Measurements from ENCODE around the gene TEAD4.

The TEAD4 gene

DNA sequence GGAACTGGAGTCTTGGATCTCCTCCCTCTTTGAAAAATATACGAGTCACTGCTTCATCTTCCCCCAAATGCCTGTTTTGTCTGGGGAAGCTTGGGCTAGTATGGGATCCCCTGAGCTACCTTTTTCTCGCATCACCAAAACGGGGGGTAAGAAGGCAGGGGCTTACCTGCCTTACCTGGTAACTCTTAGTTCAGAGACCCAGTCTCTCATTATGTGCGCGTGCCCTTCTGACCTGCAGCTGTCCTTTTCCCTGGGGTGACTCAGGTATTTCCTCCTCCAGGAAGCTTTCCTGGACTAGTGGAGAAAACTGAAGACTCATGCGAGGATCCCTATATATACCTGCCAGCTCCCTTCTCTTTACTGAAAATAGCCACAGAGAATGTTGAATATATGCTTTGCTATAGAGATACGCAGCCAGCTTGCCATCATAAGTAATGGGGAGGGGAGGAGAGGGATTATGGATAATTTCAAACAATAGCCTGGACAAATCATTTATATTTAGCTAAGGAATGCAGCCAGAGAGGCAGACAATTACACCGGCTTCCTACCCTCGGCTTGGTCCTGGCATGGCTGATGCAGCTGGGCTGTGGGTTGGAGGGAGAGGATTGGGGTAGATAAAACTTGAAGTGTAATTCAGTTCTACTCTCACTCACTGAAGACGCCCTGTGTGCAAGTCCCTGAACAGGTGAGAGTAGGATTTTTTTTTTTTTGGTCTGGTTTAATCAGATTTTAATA is 119.1 kb downstream of the TEAD4 start:
- FAIRE-seq (no peak), DNase-seq (ENCODE audit: low spot score) (no peak)

DNA sequence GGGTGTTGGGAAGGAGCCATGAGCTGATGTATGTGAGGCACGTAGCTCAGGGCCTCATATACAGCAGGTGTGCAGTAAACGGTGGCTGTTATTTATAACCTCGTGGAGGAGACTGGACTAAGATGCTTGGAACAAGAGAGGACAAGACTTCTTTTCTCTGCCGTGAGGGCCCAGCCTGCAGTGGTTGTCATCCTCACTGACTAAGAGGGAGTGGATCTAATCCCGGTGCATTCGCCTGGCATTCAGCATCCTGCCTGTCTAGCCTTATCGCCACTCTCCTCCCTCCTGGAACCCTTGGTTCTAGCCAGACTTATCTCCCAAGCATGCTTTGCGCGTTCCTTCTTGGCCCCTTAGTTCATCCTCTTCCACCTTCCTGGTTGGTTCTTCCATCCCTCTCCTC is 121.9 kb downstream of the TEAD4 start:
- no peak for FAIRE-seq
- DNase-seq (ENCODE audit: low spot score), result no peak

DNA sequence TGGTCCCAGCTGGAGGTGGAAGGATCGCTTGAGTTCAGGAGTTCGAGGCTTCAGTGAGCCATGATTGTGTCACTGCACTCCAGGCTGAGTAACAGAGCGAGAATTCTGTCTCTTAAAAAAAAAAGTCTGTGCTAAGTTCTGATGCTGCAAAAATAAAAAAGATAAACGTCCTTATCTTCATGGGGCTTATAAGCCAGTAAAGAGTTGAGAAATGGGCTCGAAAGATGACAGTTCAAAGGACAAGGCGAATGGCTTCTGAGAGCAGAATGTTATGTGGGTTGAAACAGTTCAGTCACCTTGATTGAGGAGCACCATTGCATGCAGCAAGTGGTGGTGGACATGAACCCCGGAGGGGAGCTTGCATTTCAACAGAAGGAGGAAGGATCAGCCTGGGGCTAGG is 122.7 kb downstream of the TEAD4 start:
- DNase-seq (ENCODE audit: low spot score), result no peak

DNA sequence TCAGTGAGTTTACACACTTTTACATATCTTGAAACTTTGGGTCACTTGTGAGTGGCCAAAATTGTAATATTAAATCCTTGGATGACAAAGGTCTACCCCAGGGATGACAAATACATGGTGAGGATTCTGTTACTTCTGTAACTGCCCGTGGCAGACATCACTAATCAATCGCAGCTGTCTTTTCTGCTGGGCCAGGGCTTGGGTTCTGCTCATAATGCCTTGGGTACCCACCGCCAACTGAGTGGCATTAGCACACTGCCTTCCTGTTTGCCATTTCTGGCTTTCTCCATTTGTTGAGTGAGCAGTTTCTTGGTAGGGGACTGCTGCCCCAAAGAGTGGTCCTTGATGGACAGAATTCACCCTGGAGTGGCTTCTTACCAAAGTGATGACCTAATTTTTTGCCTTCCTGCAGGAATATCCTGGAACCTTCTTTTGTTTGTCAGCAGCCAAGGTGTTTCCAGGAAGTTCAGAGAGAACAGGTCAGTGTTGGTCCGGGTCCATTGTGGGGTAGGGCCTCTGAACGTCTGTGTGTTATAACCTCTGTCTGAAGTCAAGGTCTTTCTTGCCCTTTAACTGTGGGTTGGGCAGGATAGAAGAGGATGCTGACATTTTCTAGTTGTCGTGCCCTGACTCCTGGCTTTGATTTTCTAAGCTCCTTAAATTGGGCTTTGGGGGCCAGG is 124.2 kb downstream of the TEAD4 start:
- FAIRE-seq (no peak), DNase-seq (ENCODE audit: low spot score) (no peak)

More for the DNA sequence above, 122.7 kb downstream of the TEAD4 start:
- no peak for FAIRE-seq

DNA sequence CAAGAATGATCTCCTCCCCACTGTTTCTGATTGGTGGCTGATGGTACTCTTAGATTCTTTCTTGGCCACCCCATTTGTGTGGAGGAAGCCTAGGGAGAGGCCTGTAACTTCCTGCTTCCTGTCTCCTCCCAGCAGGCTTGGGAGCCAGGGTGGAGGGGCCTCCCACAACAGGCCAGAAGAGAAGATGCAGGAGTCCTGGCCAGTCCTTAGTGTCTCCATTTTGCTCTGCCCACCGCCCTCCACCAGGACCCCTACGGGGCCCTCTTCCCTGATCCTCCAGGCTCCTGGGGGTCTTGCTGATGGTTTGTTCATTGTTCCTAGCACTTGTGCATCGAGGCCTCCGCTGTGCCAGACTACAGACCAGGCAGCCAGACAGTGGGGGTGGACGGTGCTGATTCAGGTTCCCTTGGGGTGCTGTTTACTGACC is 124.7 kb downstream of the TEAD4 start:
- no peak for FAIRE-seq
- no peak for DNase-seq (ENCODE audit: low spot score)

DNA sequence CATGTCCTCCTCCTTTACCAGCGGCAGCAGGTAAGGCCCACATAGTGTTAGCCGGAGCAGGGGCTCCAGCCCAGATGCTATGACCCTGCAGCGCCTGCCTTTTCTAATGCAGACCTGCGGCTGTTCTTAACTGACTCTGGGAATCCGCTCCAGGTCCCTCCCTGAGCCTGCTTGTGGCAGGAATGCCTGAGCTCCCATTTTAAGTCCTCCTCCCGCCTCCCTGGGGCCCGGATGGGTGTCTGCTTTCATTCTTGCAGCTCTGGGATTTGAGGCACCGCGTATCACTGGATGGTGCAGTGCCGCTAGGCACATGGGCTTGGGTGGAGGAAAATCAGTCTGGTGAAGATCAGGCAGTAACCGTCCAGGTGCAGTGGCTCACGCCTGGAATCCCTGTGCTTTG is 125.5 kb downstream of the TEAD4 start:
- FAIRE-seq, result no peak
- DNase-seq (ENCODE audit: low spot score), result no peak

DNA sequence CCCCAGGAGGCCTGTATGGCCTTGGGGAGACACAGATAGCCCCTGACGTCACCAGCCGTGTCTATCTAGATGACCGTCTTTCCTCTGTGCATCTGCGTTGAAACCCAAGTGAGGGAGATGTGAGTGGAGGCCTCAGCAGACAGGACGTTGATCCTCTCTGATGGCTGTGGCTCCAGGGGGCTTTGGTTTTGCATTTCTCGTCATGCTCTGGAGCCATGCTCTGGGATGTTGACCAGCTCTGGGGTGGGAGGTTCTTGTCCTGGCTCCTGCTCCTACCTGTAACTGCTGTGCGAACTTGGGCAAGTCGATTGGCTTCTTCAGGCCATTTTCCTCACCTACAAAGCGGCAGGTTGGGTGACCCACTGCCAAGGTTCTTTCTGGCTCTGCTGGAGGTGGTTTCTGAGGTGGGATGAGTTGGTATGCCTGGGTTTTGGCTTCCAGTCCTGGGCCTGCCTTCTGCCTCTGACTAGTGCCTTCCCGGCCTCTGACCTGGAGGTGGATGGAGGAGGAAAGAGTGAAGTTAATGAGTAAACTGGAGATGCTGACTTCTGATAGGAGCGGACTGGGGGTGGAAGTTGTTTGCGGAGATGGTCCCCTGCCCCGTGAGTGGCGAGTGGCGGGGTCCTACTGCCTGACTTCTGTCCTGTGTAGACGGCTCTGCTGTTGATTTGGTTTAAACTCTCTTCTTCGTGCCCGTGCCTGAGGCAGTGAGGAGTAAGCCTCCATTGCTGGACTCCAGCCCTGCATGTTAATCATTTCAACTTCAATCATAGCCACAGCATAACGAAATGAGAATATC is 126.3 kb downstream of the TEAD4 start:
- peak; percentile 26 for FAIRE-seq
- DNase-seq (ENCODE audit: low spot score), result no peak

DNA sequence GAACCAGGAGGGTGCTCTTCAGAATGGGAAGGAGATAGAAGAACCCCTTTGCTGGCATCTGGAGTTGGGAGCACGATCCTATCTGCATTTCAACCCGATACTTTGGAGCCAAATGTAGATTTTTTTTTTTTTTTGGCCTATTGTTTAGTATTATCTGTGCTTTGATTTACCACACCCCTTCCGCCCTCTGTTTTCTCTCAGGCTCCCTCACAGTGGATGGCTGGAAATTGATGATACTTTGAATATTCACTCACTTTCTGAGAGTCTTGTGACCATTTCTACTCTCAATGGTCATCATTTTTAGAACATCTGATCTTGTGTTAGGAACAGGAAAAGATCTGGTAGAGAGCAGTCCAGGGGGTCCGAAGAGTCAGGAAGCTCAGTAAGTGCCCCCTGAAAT is 127.0 kb downstream of the TEAD4 start:
- no peak for DNase-seq (ENCODE audit: low spot score)

DNA sequence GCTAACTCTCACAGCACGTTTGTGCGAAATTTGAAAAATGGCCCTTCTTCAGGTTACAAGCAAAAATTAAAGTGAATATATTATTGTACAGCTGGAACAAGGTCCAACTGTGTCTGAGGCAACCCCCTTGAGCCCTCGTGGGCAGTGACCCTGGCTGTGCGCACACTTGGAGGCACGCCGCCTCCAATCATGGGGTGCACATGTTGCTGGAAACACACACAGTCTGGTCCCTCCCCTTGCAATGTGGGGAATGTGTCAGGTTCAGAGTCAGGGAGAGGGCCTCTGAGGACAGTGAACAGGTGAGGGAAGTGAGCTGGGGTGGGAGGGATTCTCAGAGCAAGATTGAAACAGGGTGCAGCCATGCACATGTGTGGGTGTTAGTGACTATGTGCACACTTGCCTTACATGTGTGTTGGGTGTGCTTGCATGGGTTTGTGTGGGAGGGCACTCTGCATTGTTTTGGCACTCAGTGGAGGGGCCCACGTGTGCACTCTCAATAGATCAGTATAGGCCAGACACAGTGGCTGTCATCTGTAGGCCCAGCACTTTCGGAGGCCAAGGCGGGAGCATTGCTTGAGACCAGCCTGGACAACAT is 127.6 kb downstream of the TEAD4 start:
- DNase-seq (ENCODE audit: low spot score), result no peak
- no peak for FAIRE-seq

More for the DNA sequence above, 127.0 kb downstream of the TEAD4 start:
- no peak for FAIRE-seq

DNA sequence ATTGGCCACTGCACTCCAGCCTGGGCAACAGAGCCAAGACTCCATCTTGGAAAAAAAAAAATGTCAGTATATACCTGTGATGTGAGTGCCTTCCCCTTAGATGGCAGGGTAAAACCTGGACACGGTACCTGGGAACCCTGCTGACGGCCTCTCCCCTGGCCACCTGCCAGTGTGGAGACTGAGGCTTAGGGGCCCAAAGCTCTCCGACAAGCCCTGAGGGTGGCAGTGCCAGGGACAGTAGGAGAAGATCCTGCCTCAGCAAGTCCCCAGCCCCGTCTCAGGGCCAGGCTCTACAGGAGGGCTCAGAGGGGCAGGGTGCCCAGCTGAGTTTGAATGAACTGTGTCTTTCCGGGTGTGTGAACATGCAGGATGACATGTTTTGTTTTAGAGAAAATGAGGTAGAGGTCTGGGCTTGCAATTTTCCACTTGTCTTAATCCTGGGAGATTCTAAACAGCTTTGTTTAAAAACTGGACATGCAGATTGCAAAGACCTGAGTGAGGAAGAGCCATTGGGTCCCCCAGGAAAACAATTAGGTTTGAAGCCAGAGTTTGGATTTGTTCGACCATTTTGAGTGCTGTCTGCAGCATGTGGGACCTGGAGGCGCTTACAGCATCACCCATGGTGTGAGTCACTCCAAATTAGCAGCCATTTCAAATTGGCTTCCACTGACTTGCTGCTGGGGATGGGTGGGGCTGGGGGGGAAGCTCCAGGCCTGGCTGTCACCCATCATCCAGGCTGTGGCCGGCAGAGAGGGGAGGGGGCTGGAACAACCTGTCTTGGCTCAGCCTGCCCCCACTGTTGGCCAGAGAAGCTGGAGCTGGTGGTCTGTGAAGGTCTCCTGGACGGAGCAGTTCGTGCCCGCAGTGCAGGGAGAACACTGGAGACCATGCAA is 128.8 kb downstream of the TEAD4 start:
- no peak for DNase-seq (ENCODE audit: low spot score)
- FAIRE-seq, result no peak

DNA sequence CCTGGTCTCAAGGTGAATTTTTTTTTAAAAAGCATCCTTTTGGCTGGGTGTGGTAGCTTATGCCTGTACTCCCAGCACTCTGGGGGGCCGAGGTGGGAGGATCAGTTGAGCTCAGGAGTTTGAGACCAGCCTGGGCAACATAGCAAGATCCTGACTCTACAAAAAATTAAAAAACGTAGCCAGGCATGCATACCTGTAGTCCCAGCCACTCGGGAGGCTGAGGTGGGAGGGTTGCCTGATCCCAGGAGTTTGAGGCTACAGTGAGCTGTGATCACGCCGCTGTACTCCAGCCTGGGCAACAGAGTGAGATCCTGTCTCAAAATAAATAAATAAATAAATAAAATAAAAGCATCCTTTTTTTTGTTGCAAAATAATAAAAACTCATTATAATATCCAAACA is 130.4 kb downstream of the TEAD4 start:
- FAIRE-seq (no peak), DNase-seq (ENCODE audit: low spot score) (no peak)
